MM.1S (cell line): ENCODE results near the gene STOX2.

Experiments used
- DNase-seq: peaks from one replicate; pipeline ENCODE4 v3.0.0-alpha.2; 2015
- H2AFZ ChIP-seq: fragments of 300-600 bp; sonication (generic); 2 replicates; pipeline ENCODE4 v1.6.0; 2016; ENCODE audit warnings: antibody characterized with exemption, low read length
- H3F3A ChIP-seq: fragments of 300-600 bp; sonication (generic); 2 replicates; pipeline ENCODE4 v1.6.1; 2016; ENCODE audit warnings: mild to moderate bottlenecking, antibody characterized with exemption, low read length, moderate library complexity, mixed read lengths; ENCODE audit not compliant: insufficient read depth
- H3K27ac ChIP-seq: fragments of 300-600 bp; sonication (generic); 2 replicates; pipeline ENCODE4 v1.5.1; 2016; ENCODE audit warnings: mild to moderate bottlenecking, low read length
- H3K27me3 ChIP-seq: fragments of 300-600 bp; sonication (generic); replicated peaks from 2 replicates; pipeline ENCODE4 v1.6.0; 2016; ENCODE audit warnings: low read length; ENCODE audit not compliant: insufficient read depth
- H3K36me3 ChIP-seq: fragments of 300-600 bp; sonication (generic); replicated peaks from 2 replicates; pipeline ENCODE4 v1.6.1; 2016; ENCODE audit warnings: mild to moderate bottlenecking, low read length, mixed read lengths; ENCODE audit not compliant: insufficient read depth
- H3K4me1 ChIP-seq: fragments of 300-600 bp; sonication (generic); 2 replicates; pipeline ENCODE4 v1.6.1; 2016; ENCODE audit warnings: low read length, mixed read lengths
- H3K4me2 ChIP-seq: fragments of 300-600 bp; sonication (generic); 2 replicates; pipeline ENCODE4 v1.6.0; 2016; ENCODE audit warnings: low read depth, low read length
- H3K4me3 ChIP-seq: fragments of 300-600 bp; sonication (generic); 2 replicates; pipeline ENCODE4 v1.5.1; 2016; ENCODE audit warnings: low read length, mixed read lengths
- H3K79me2 ChIP-seq: fragments of 300-600 bp; sonication (generic); 2 replicates; pipeline ENCODE4 v1.6.1; 2016; ENCODE audit warnings: mixed run types, low read length, mixed read lengths
- H3K9ac ChIP-seq: fragments of 300-600 bp; sonication (generic); 2 replicates; pipeline ENCODE4 v1.6.1; 2016; ENCODE audit warnings: low read length, mixed read lengths
- H3K9me2 ChIP-seq: fragments of 300-600 bp; sonication (generic); replicated peaks from 2 replicates; pipeline ENCODE4 v1.6.1; 2016; ENCODE audit warnings: mild to moderate bottlenecking, low read length, mixed read lengths; ENCODE audit not compliant: insufficient read depth
- H3K9me3 ChIP-seq: fragments of 300-600 bp; sonication (generic); replicated peaks from 2 replicates; pipeline ENCODE4 v1.6.1; 2016; ENCODE audit warnings: mild to moderate bottlenecking, low read length, mixed read lengths; ENCODE audit not compliant: insufficient read depth
- H4K20me1 ChIP-seq: fragments of 300-600 bp; sonication (generic); 2 replicates; pipeline ENCODE4 v1.6.1; 2016; ENCODE audit warnings: mild to moderate bottlenecking, low read length, moderate library complexity, mixed read lengths; ENCODE audit not compliant: insufficient read depth
- CTCF ChIP-seq: fragments of 300-600 bp; sonication (generic); IDR thresholded peaks from 2 replicates; pipeline ENCODE4 v1.5.1; 2016; ENCODE audit warnings: antibody characterized with exemption, low read length, mixed read lengths
- EZH2 ChIP-seq: fragments of 300-600 bp; sonication (generic); optimal IDR thresholded peaks from 2 replicates; pipeline ENCODE3; 2017; ENCODE audit warnings: low read depth, mild to moderate bottlenecking, antibody characterized with exemption, low read length, mixed read lengths
- EZH2phosphoT487 ChIP-seq: fragments of 300-600 bp; sonication (generic); IDR thresholded peaks from 2 replicates; pipeline ENCODE4 v1.6.1; 2018; ENCODE audit warnings: antibody characterized with exemption, low read length

STOX2 gene

GRCh38 chr4:183888564-183888963, 16.5 kb upstream of the STOX2 start:
- Histone ChIP-seq H3K4me1 (no peaks in the 10 kb centered on the region), H3K4me2 (no peak overlapping the region), H3K27me3 (no peaks in the 10 kb centered on the region), H3K9ac (no peak overlapping the region), H3K27ac (no peak overlapping the region), H3K4me3 (no peak overlapping the region), H3K9me2 (no peaks in the 10 kb centered on the region), H3F3A (no peaks in the 10 kb centered on the region), H3K79me2 (no peaks in the 10 kb centered on the region), H3K9me3 (no peaks in the 10 kb centered on the region), H2AFZ (no peak overlapping the region), H3K36me3 (no peaks in the 10 kb centered on the region), H4K20me1 (no peaks in the 10 kb centered on the region)
- TF ChIP-seq EZH2phosphoT487 = no peak
- DNase-seq = no peak

GRCh38 chr4:183889190-183889589, 15.9 kb upstream of the STOX2 start:
- no peaks in the 10 kb centered on the region for H3K9me3 ChIP-seq
- H3K27me3 ChIP-seq = no peaks in the 10 kb centered on the region
- H2AFZ ChIP-seq = no peak overlapping the region
- H3K79me2 ChIP-seq = no peaks in the 10 kb centered on the region
- no peaks in the 10 kb centered on the region for H3K4me1 ChIP-seq
- H3F3A ChIP-seq = no peaks in the 10 kb centered on the region
- TF ChIP-seq EZH2phosphoT487 (no peak), CTCF (no peak), EZH2 (no peak)
- no peak for DNase-seq
- H3K27ac ChIP-seq = no peak overlapping the region
- no peak overlapping the region for H3K4me2 ChIP-seq
- no peak overlapping the region for H3K9ac ChIP-seq
- no peaks in the 10 kb centered on the region for H4K20me1 ChIP-seq
- H3K4me3 ChIP-seq = no peak overlapping the region
- H3K36me3 ChIP-seq = no peaks in the 10 kb centered on the region
- no peaks in the 10 kb centered on the region for H3K9me2 ChIP-seq

DNA sequence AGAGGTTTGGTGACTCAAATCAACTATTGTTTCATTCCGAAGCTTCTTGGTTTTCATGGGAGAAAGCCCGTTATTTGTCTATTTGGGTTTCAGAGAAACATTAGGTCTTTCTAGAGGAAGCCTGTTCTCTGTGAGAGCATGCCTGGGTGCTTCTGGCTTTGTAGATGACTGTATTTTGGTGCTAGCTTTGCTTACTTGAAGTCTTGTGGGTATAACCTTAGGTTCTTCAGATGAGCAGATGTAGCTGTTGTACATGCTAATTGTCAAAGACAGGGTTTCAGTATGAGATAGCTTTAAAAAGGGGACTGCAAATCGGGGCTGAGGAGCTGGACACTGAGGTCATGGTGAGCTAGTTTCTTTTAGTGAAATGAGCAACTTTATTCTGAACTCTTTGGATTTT, 7.9 kb upstream of the STOX2 start:
- H2AFZ ChIP-seq = no peak overlapping the region
- H3K4me2 ChIP-seq = no peak overlapping the region
- H4K20me1 ChIP-seq = no peaks in the 10 kb centered on the region
- H3K36me3 ChIP-seq = no peaks in the 10 kb centered on the region
- no peak overlapping the region for H3K27ac ChIP-seq
- TF ChIP-seq EZH2 (no peak), CTCF (no peak), EZH2phosphoT487 (no peak)
- H3F3A ChIP-seq = no peaks in the 10 kb centered on the region
- H3K9me2 ChIP-seq = no peaks in the 10 kb centered on the region
- no peak for DNase-seq
- no peaks in the 10 kb centered on the region for H3K4me1 ChIP-seq
- H3K27me3 ChIP-seq = no peaks in the 10 kb centered on the region
- H3K9me3 ChIP-seq = no peaks in the 10 kb centered on the region
- H3K79me2 ChIP-seq = no peaks in the 10 kb centered on the region
- no peak overlapping the region for H3K9ac ChIP-seq
- H3K4me3 ChIP-seq = no peak overlapping the region

DNA sequence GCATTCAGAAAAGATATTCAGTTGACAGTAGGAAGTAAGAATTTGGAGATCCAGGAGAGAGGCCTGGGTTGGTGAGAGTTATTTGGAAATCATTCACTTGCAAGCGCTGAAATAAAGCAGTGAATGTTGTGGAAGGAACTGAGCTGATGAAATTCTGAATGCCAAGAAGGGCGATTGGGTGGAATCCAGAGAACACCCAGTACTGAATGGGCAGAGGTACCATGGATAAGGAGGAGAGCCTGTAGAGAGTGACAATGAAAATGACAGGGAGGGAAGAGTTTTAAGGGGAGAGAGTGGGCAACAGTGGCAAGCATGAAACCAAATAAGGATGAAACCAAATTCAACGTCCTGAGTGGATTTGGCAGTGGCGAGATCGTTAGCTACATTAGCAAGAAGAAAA, 6.7 kb upstream of the STOX2 start:
- DNase-seq = no peak
- H3F3A ChIP-seq = no peaks in the 10 kb centered on the region
- no peaks in the 10 kb centered on the region for H3K4me1 ChIP-seq
- TF ChIP-seq CTCF (no peak), EZH2 (no peak), EZH2phosphoT487 (no peak)
- H3K79me2 ChIP-seq = no peaks in the 10 kb centered on the region
- H3K4me2 ChIP-seq = no peak overlapping the region
- no peaks in the 10 kb centered on the region for H4K20me1 ChIP-seq
- no peaks in the 10 kb centered on the region for H3K27me3 ChIP-seq
- no peak overlapping the region for H2AFZ ChIP-seq
- no peak overlapping the region for H3K27ac ChIP-seq
- no peaks in the 10 kb centered on the region for H3K9me3 ChIP-seq
- H3K36me3 ChIP-seq = no peaks in the 10 kb centered on the region
- no peaks in the 10 kb centered on the region for H3K9me2 ChIP-seq
- no peak overlapping the region for H3K4me3 ChIP-seq
- H3K9ac ChIP-seq = no peak overlapping the region
